OCI-LY1 (cell line): ENCODE data around the gene POLL.

Experiments
- EZH2 ChIP-seq: fragments of 200-600 bp; sonication (generic), shearing (Covaris generic); IDR thresholded peaks from 2 replicates; pipeline ENCODE4 v1.8.0; 2017; ENCODE audit warnings: borderline replicate concordance, mixed run types, mild to moderate bottlenecking, antibody characterized with exemption, low read length, moderate library complexity, mixed read lengths
- TF ChIP-seq, protein P1 (sequence below): fragments of 200-600 bp; sonication (generic), shearing (Covaris generic); IDR thresholded peaks from 2 replicates; pipeline ENCODE4 v1.5.1; 2017; ENCODE audit warnings: mild to moderate bottlenecking, antibody characterized with exemption, low read length, moderate library complexity, mixed read lengths

DNA sequence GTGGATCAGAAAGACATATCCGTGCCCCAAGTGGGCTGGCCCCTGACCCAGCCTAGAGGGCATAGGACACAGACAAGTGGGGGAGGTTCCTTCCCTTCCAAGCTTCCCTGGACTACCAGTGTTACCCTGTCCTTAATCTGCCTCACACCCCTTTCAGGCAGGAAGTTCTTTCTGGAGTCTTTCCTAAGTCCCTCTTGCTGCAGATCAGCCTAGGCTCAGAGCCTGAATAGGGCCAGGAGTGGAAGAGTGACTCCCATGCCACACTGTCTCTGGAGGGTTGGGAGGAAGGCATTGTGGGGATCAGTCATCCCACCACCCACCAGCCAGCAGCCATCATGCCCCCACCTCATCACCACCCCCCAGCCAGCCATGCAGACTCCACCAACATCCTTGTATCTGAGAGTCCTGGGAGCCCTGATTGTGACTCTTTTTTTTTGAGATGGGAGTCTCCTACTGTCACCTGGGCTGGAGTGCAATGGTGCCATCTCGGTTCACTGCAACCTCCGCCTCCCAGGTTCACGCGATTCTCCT, 22.6 kb downstream of the POLL start:
- TF ChIP-seq, protein P1, sequence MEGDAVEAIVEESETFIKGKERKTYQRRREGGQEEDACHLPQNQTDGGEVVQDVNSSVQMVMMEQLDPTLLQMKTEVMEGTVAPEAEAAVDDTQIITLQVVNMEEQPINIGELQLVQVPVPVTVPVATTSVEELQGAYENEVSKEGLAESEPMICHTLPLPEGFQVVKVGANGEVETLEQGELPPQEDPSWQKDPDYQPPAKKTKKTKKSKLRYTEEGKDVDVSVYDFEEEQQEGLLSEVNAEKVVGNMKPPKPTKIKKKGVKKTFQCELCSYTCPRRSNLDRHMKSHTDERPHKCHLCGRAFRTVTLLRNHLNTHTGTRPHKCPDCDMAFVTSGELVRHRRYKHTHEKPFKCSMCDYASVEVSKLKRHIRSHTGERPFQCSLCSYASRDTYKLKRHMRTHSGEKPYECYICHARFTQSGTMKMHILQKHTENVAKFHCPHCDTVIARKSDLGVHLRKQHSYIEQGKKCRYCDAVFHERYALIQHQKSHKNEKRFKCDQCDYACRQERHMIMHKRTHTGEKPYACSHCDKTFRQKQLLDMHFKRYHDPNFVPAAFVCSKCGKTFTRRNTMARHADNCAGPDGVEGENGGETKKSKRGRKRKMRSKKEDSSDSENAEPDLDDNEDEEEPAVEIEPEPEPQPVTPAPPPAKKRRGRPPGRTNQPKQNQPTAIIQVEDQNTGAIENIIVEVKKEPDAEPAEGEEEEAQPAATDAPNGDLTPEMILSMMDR: no peak
- no peak for TF ChIP-seq EZH2
